Endothelial cell of umbilical vein (primary cell): ENCODE measurements around the gene DHRS7B. TPM values are rescaled to one million over a fixed set of nuclear protein-coding genes. Genes with fewer than 3 reads are reported as not detected.

Experiments used
- BruUV-seq: library from RNA; stranded (reverse); fragments of 400-500 nt; replicated peaks from 2 replicates; lab custom pipeline; 2021; lab: Mats Ljungman, UMichigan
- CTCF ChIA-PET: fragments of 300-600, 350-600 bp; sonication (Branson Sonifier 250); formaldehyde crosslinking; loops from one replicate; lab custom pipeline; 2021; ENCODE audit warnings: antibody characterized with exemption, inconsistent platforms; lab: Charles Lee
- POLR2A ChIA-PET: fragments of 300-600, 350-600 bp; sonication (Branson Sonifier 250); formaldehyde crosslinking; loops from one replicate; lab custom pipeline; 2021; ENCODE audit warnings: antibody characterized with exemption, inconsistent platforms; lab: Charles Lee
- DNase-seq: peaks from one replicate; pipeline ENCODE4 v3.0.0-alpha.2; 2011; ENCODE audit warnings: low read depth, low spot score
- FAIRE-seq: peaks from 2 replicates; lab custom pipeline; 2011; peaks lifted over from hg19 to GRCh38; lab: Jason Lieb, UNC
- H2AFZ ChIP-seq: 2 replicates; pipeline ENCODE4 v1.6.0; 2012; ENCODE audit warnings: low read depth, low read length, control low read depth, inconsistent platforms
- H3K27ac ChIP-seq: 2 replicates; pipeline ENCODE4 v1.5.1; 2011; ENCODE audit warnings: low read depth, mild to moderate bottlenecking, control low read depth, low read length, moderate library complexity; ENCODE audit not compliant: insufficient read depth
- H3K27me3 ChIP-seq, 2 experiments: 2 replicates each; pipeline versions ENCODE4 v1.6.0 to v1.6.1; 2011; ENCODE audit warnings: low read length in 2 of 2, mixed read lengths in 1 of 2; ENCODE audit not compliant: control insufficient read depth in 2 of 2, insufficient read depth in 2 of 2
- H3K36me3 ChIP-seq, 2 experiments: 2 replicates in 1 of 2; 3 replicates in 1 of 2; pipeline ENCODE4 v1.5.1; 2011; ENCODE audit warnings: low read length in 2 of 2, mild to moderate bottlenecking in 1 of 2, moderate library complexity in 1 of 2; ENCODE audit not compliant: control insufficient read depth in 2 of 2, insufficient read depth in 2 of 2; ENCODE audit errors: extremely low read depth in 1 of 2
- H3K4me1 ChIP-seq: 3 replicates; pipeline ENCODE4 v1.5.1; 2011; ENCODE audit warnings: mild to moderate bottlenecking, low read length; ENCODE audit not compliant: control insufficient read depth, insufficient read depth; ENCODE audit errors: extremely low read depth
- H3K4me2 ChIP-seq: 2 replicates; pipeline ENCODE4 v1.6.1; 2011; ENCODE audit warnings: low read length, control low read depth, mixed read lengths; ENCODE audit not compliant: insufficient read depth
- H3K4me3 ChIP-seq, 3 experiments: fragments of 200-600 bp in 1 of 3; sonication (generic), shearing (Covaris generic) in 1 of 3; replicated peaks in 1 of 3; 2 replicates each; pipeline ENCODE4 v1.5.1; 2011 to 2016; ENCODE audit warnings: control low read depth in 3 of 3, low read length in 3 of 3, mild to moderate bottlenecking in 2 of 3, inconsistent platforms in 1 of 3, low read depth in 1 of 3, moderate library complexity in 1 of 3; ENCODE audit not compliant: insufficient read depth in 1 of 3
- H3K79me2 ChIP-seq: 2 replicates; pipeline ENCODE4 v1.6.0; 2012; ENCODE audit warnings: low read length, inconsistent platforms; ENCODE audit not compliant: control insufficient read depth, insufficient read depth
- H3K9ac ChIP-seq: replicated peaks from 2 replicates; pipeline ENCODE3; 2011; ENCODE audit warnings: low read length, control low read depth; ENCODE audit not compliant: insufficient read depth; ENCODE audit errors: extremely low read depth
- H3K9me1 ChIP-seq: replicated peaks from 3 replicates; pipeline ENCODE4 v1.6.0; 2011; ENCODE audit warnings: mild to moderate bottlenecking, low read length; ENCODE audit not compliant: control insufficient read depth, insufficient read depth; ENCODE audit errors: extremely low read depth
- H3K9me3 ChIP-seq: replicated peaks from 2 replicates; pipeline ENCODE4 v1.5.1; 2012; ENCODE audit warnings: low read length, inconsistent platforms; ENCODE audit not compliant: control insufficient read depth, insufficient read depth
- H4K20me1 ChIP-seq: replicated peaks from 2 replicates; pipeline ENCODE3; 2011; ENCODE audit warnings: mild to moderate bottlenecking, low read length; ENCODE audit not compliant: control insufficient read depth, insufficient read depth; ENCODE audit errors: extremely low read depth
- CTCF ChIP-seq, 2 donors: IDR thresholded peaks; 1 replicate in 1 of 2; 2 replicates in 1 of 2; pipeline ENCODE4 v1.5.1; 2011; ENCODE audit warnings: low read length in 2 of 2, mild to moderate bottlenecking in 2 of 2, moderate library complexity in 2 of 2, control low read depth in 1 of 2, inconsistent platforms in 1 of 2, low read depth in 1 of 2; ENCODE audit not compliant: insufficient read depth in 1 of 2; ENCODE audit errors: extremely low read depth in 1 of 2
- FOS ChIP-seq: IDR thresholded peaks from 2 replicates; pipeline ENCODE4 v1.6.1; 2011; ENCODE audit warnings: mild to moderate bottlenecking, low read length, moderate library complexity, borderline replicate concordance; ENCODE audit not compliant: insufficient read depth
- GATA2 ChIP-seq: IDR thresholded peaks from 2 replicates; pipeline ENCODE4 v1.7.0; 2011; ENCODE audit warnings: low read depth, mild to moderate bottlenecking, moderate library complexity, mixed read lengths, low read length; ENCODE audit not compliant: insufficient read length, insufficient read depth
- JUN ChIP-seq: IDR thresholded peaks from 2 replicates; pipeline ENCODE4 v1.6.1; 2011; ENCODE audit warnings: borderline replicate concordance, low read depth; ENCODE audit not compliant: insufficient read length, insufficient read depth
- MYC ChIP-seq: IDR thresholded peaks from one replicate; pipeline ENCODE4 v1.6.1; 2011; ENCODE audit warnings: mild to moderate bottlenecking, low read depth, low read length
- POLR2A ChIP-seq: IDR thresholded peaks from 2 replicates; pipeline ENCODE4 v1.6.1; 2012; ENCODE audit warnings: low read depth, mild to moderate bottlenecking, control low read depth, low read length
- POLR2AphosphoS5 ChIP-seq: IDR thresholded peaks from 2 replicates; pipeline ENCODE4 v1.6.1; 2012; ENCODE audit warnings: low read depth, mild to moderate bottlenecking, control low read depth, low read length, moderate library complexity; ENCODE audit not compliant: insufficient read depth
- dilution Hi-C: fragments of 300-500 bp; cut with MboI; formaldehyde crosslinking; loops from one replicate; pipeline ENCODE4 v1.15.0; 2019; ENCODE audit warnings: low sequenced_read_pairs; ENCODE audit not compliant: extremely low pct_ligation_motif_present
- intact Hi-C: fragments of 100-400 bp; cut with micrococcal nuclease; formaldehyde crosslinking; loops from one replicate; pipeline ENCODE4 v1.10.0; 2022
- polyA plus RNA-seq, 4 experiments: library from polyadenylated mRNA; depleted of rRNA in 3 of 4; stranded (reverse) in 3 of 4; unstranded in 1 of 4; fragments of >200 nt; gene quantifications; 2 replicates each; pipeline versions ENCODE4 v1.2.1 to v1.2.3, GENCODE V29; 2011 to 2012; ENCODE audit warnings: missing spikeins in 1 of 4
- total RNA-seq: library from RNA; stranded (reverse); gene quantifications from 2 replicates; pipeline ENCODE4 v1.2.3, GENCODE V29; 2021
- TF ChIP-seq, protein P1 (sequence below): IDR thresholded peaks from 2 replicates; pipeline ENCODE4 v1.6.1; 2011; ENCODE audit not compliant: insufficient read depth, insufficient read length

Gene DHRS7B
- total and polyA plus RNA-seq, 2 donors (not counting 3 experiments of a cell fraction or from before 2014, with no cell fraction given): 14.0 to 28.1 TPM

DNA sequence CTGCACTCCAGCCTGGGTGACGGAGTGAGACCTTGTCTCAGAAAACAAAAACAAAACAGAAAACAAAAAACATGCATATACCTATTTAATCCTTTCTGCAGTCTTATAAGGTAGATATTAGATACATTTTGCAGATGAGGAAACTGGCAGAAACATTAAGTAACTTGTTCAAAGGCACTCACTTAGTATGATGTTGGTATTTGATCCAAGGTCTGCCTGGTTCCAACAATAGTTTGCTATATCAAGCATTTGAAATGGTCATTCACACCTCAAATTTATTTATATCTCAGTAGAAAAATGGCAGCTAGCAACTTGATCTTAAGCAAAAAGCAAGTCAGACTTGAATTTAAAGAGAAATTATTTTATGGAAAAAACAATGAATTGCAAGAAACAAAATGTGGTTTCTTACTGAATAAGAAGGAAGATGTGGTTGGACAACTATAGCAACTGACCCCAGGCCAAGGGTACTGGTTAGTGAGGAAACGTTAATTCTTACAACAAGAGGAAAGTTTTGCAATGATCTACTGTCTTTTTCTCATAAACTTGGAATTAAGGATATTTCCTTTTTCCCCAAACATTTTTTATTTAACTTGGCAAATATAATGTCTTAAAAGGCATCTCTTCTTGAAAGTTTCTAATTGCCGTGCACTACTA, 19.7 kb downstream of the DHRS7B start:
- Histone ChIP-seq H3K4me2 (no peak overlapping the region), H3K4me1 (no peaks in the 10 kb centered on the region), H3K9me3 (no peaks in the 10 kb centered on the region), H3K9me1 (no peaks in the 10 kb centered on the region), H4K20me1 (no peaks in the 10 kb centered on the region), H3K4me3 (no peak overlapping the region), H3K36me3 (no peaks in the 10 kb centered on the region), H2AFZ (no peak overlapping the region), H3K9ac (no peak overlapping the region), H3K27me3 (no peaks in the 10 kb centered on the region), H3K27ac (no peak overlapping the region), H3K79me2 (no peaks in the 10 kb centered on the region)
- ChIA-PET POLR2A (no interaction called here), CTCF (no interaction called here)
- BruUV-seq: no TSS peak
- intact Hi-C loops: no loop called here
- DNase-seq (no peak), FAIRE-seq (peak; percentile 26)
- dilution Hi-C loops: no loop called here
- no peak for TF ChIP-seq POLR2A
- TF ChIP-seq FOS: no peak
- TF ChIP-seq CTCF (IDR thresholded peaks at IDR 0.05; ENCODE audit: extremely low read depth in 1 of 2, insufficient read depth in 1 of 2, low read depth in 1 of 2, low read length in 2 of 2): no peak
- no peak for TF ChIP-seq MYC
- TF ChIP-seq POLR2AphosphoS5: no peak
- no peak for TF ChIP-seq GATA2
- TF ChIP-seq, protein P1, sequence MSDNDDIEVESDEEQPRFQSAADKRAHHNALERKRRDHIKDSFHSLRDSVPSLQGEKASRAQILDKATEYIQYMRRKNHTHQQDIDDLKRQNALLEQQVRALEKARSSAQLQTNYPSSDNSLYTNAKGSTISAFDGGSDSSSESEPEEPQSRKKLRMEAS: no peak
- no peak for TF ChIP-seq JUN
